Effector memory CD4-positive, alpha-beta T cell (primary cell): ENCODE measurements around the gene TTC23.

Source experiments
- DNase-seq, 3 donors: peaks; one replicate each; pipeline ENCODE4 v3.0.0-alpha.2; 2020
- H3K27ac ChIP-seq: 2 replicates; pipeline ENCODE4 v1.7.0; 2013; ENCODE audit warnings: mild to moderate bottlenecking, low read length, moderate library complexity; ENCODE audit not compliant: insufficient read depth, poor library complexity, severe bottlenecking
- H3K27me3 ChIP-seq: replicated peaks from 2 replicates; pipeline ENCODE4 v1.7.0; 2013; ENCODE audit warnings: mild to moderate bottlenecking, low read length; ENCODE audit not compliant: insufficient read depth, control insufficient read depth, poor library complexity, severe bottlenecking
- H3K36me3 ChIP-seq: 2 replicates; pipeline ENCODE4 v1.7.0; 2013; ENCODE audit warnings: mild to moderate bottlenecking, low read length, moderate library complexity; ENCODE audit not compliant: control insufficient read depth, insufficient read depth
- H3K4me1 ChIP-seq: 2 replicates; pipeline ENCODE4 v1.7.0; 2013; ENCODE audit warnings: low read length, mild to moderate bottlenecking; ENCODE audit not compliant: control insufficient read depth, insufficient read depth, poor library complexity, severe bottlenecking
- H3K4me3 ChIP-seq: 2 replicates; pipeline ENCODE4 v1.7.0; 2013; ENCODE audit warnings: low read length, low read depth, mild to moderate bottlenecking; ENCODE audit not compliant: insufficient read depth, poor library complexity, severe bottlenecking
- H3K9me3 ChIP-seq: 2 replicates; pipeline ENCODE4 v1.7.0; 2013; ENCODE audit warnings: mild to moderate bottlenecking, low read length, moderate library complexity; ENCODE audit not compliant: control insufficient read depth

TTC23 gene

DNA sequence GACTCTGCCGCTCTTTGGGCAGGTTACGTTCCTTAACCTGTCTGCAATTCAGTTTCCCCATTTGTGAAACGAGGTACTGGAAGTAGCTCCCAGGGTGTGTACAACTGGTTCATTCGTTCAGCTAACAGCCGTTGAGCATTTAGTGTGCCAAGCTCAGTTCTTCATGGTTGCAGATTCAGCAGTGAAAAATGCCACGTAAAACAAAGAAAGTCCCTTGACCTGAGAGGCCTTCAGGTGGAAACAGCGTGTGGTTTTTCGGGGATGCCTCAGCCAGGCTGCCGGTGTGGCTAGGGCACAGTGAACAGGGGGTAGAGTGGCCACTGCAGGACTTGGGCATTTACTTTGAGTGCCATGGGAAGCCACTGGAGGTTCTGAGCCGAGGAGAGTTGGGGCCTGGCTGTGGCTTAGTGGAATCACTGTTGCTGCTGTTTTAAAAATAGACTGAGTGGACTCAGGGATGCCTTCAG is 139.8 kb downstream of the TTC23 start:
- Histone ChIP-seq H3K4me1 (peaks cover 2% of the 10 kb centered on the region), H3K9me3 (no peaks in the 10 kb centered on the region), H3K36me3 (no peaks in the 10 kb centered on the region), H3K27ac (no peak overlapping the region), H3K4me3 (no peak overlapping the region), H3K27me3 (no peaks in the 10 kb centered on the region)
- no peak for DNase-seq

DNA sequence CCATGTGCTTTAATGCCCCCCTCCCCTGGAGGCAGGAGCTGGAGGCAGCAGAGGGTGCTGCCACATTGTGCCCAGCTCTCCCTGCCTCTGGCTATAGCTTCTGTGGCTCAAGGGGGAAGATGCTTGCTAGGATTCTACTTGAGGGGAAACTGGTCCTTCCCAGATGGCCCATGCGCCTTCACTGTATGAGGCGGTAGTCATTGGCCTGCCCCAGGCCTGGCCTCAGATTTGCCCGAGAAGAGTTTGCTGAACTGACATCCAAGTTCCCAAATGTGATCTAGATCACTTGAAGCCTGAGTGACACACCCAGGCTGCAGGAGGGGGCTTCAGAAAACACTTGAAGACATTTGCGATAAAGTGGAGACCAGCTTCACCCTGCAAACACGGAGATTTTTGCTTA is 140.4 kb downstream of the TTC23 start:
- Histone ChIP-seq H3K4me3 (no peak overlapping the region), H3K27me3 (no peaks in the 10 kb centered on the region), H3K9me3 (no peaks in the 10 kb centered on the region), H3K36me3 (no peaks in the 10 kb centered on the region), H3K4me1 (peaks cover 2% of the 10 kb centered on the region), H3K27ac (no peak overlapping the region)
- DNase-seq = no peak

- no peak overlapping the region for H3K4me3 ChIP-seq
- no peaks in the 10 kb centered on the region for H3K9me3 ChIP-seq
- peaks cover 4% of the 10 kb centered on the region for H3K27me3 ChIP-seq
- H3K4me1 ChIP-seq = peaks cover 2% of the 10 kb centered on the region
- H3K36me3 ChIP-seq = no peaks in the 10 kb centered on the region
- no peak overlapping the region for H3K27ac ChIP-seq
- peak in 2 of 3 donors; percentile 7 to 21 for DNase-seq
Observed at GRCh38 chr15:99106417-99107220, 142.8 kb downstream of the TTC23 start.

DNA sequence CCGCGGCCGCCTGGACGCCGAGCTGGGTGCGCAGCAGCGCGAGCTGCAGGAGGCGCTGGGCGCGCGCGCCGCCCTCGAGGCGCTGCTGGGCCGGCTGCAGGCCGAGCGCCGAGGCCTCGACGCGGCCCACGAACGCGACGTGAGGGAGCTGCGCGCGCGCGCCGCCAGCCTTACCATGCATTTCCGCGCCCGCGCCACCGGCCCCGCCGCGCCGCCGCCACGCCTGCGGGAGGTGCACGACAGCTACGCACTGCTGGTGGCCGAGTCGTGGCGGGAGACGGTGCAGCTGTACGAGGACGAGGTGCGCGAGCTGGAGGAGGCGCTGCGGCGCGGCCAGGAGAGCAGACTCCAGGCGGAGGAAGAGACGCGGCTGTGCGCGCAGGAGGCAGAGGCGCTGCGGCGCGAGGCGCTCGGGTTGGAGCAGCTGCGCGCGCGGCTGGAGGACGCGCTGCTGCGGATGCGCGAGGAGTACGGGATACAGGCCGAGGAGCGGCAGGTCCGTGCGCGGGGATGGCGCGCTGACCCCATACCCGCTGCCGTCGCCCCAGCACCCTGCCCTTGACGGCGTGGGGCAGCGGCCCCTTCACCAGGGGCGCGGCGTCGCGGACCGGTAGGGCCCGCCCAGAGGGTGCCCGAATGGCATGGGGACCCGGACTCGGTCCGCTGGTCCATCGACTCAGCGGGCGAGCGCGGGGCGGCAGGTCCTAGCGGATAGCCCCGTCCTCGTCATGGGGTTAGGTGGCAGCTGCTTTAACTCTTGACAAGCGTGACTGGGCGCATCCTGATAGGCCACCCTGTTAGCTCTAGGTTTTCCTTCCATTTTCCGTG is 143.7 kb downstream of the TTC23 start:
- peak in 2 of 3 donors; percentile 4 to 12 for DNase-seq
- no peaks in the 10 kb centered on the region for H3K36me3 ChIP-seq
- H3K4me1 ChIP-seq = peaks cover 2% of the 10 kb centered on the region
- H3K4me3 ChIP-seq = peak overlapping the region; percentile 22
- peaks cover 4% of the 10 kb centered on the region for H3K27me3 ChIP-seq
- no peaks in the 10 kb centered on the region for H3K9me3 ChIP-seq
- H3K27ac ChIP-seq = no peak overlapping the region

GRCh38 chr15:99104788-99105513 is 144.4 kb downstream of the TTC23 start, which contains the start of gene SYNM:
Gene SYNM, plus strand, starts transcription at chr15:99105080. Its CDS starts 120 bp downstream, at chr15:99105200.
- peak within 1 kb of the TSS; percentile 35 for H3K4me3 ChIP-seq
- H3K27ac ChIP-seq = no peak within 1 kb of the TSS
- no peaks in the 10 kb centered on the region for H3K36me3 ChIP-seq
- peaks cover 4% of the 10 kb centered on the region for H3K27me3 ChIP-seq
- no peaks in the 10 kb centered on the region for H3K9me3 ChIP-seq
- peak in 1 of 3 donors; percentile 6 for DNase-seq
- H3K4me1 ChIP-seq = peaks cover 2% of the 10 kb centered on the region

DNA sequence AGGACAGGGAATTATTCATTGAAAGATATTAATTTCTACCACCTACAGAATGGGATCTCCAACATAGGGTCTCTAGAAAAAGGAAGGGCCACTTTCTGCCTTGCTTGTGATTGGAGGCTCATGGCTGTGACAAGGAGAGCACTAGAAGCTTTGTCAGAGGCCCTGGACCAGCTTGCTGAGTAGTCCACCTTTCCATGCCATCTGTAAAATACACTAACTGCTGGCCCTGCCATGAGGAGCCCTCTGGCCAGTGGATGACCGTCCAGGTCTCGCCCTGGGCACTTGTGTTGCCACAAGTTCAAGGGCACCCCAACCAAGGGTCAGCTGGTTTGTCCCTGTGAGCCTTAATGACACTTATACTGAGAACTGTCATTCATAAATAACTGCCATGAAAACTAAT is 146.1 kb downstream of the TTC23 start:
- Histone ChIP-seq H3K36me3 (no peaks in the 10 kb centered on the region), H3K4me1 (peaks cover 2% of the 10 kb centered on the region), H3K9me3 (no peaks in the 10 kb centered on the region), H3K27ac (no peak overlapping the region), H3K27me3 (peaks cover 11% of the 10 kb centered on the region), H3K4me3 (no peak overlapping the region)
- DNase-seq = no peak

- Histone ChIP-seq H3K27me3 (peaks cover 11% of the 10 kb centered on the region), H3K9me3 (no peaks in the 10 kb centered on the region), H3K4me1 (peaks cover 2% of the 10 kb centered on the region), H3K4me3 (no peak overlapping the region), H3K36me3 (no peaks in the 10 kb centered on the region), H3K27ac (no peak overlapping the region)
- no peak for DNase-seq
Observed at GRCh38 chr15:99102332-99103235, 146.8 kb downstream of the TTC23 start.

DNA sequence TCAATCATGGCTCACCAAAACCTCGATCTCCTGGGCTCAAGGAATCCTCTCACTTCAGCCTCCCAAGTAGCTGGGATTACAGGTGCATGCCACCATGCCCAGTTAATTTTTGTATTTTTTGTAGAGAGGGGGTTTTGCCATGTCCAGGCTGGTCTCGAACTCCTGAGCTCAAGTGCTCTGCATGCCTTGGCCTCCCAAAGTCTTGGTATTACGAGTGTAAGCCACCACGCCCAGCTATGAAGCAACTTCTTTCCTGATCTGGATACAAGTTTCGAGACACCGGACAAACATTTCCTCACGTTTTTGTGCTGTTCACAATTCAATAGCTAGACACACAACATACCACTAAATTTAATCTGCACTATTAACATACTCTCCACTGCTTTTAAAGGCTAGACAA is 147.9 kb downstream of the TTC23 start:
- no peak overlapping the region for H3K4me3 ChIP-seq
- no peaks in the 10 kb centered on the region for H3K9me3 ChIP-seq

More for the DNA sequence above, 147.9 kb downstream of the TTC23 start:
- no peak for DNase-seq
- Histone ChIP-seq H3K36me3 (no peaks in the 10 kb centered on the region), H3K4me1 (peaks cover 2% of the 10 kb centered on the region), H3K27me3 (peaks cover 11% of the 10 kb centered on the region), H3K27ac (no peak overlapping the region)
